Gastroesophageal sphincter (tissue), 3 donors: ENCODE measurements around the gene COBLL1.

Source experiments
- CTCF ChIP-seq, 4 experiments: fragments of 200-600 bp in 2 of 4; fragments of 450-650 bp in 2 of 4; sonication (generic) in 1 of 4; IDR thresholded peaks; one replicate each; pipeline ENCODE4 v1.5.1; 2017 to 2019; ENCODE audit warnings: antibody characterized with exemption in 4 of 4, mild to moderate bottlenecking in 2 of 4, moderate library complexity in 2 of 4
- POLR2A ChIP-seq, 2 donors: fragments of 450-650 bp; IDR thresholded peaks; one replicate each; pipeline ENCODE4 v1.6.1; 2017; ENCODE audit warnings: antibody characterized with exemption in 2 of 2, mild to moderate bottlenecking in 2 of 2, moderate library complexity in 1 of 2

GRCh38 chr2:164721430-164721829 is 120.2 kb downstream of the COBLL1 start:
- TF ChIP-seq CTCF (IDR thresholded peaks at IDR 0.05), result no peak
- TF ChIP-seq POLR2A (IDR thresholded peaks at IDR 0.05), result no peak
